HG03378 (cell line): Measurements from ENCODE around the gene PLAGL1.
"Not testable (repeated sequence)": the region's sequence is repeated elsewhere in the genome, so short reads cannot be mapped to it uniquely, and the experiment has no call there.

Source experiments
- ATAC-seq: cut with Tn5 transposase; IDR thresholded peaks from one replicate; pipeline ENCODE4 v1.9.1; 2021; ENCODE audit warnings: mild to moderate bottlenecking, moderate library complexity; ENCODE audit not compliant: unreplicated experiment

Gene PLAGL1

GRCh38 chr6:144009628-144010027 is 1.6 kb upstream of the PLAGL1 start:
- ATAC-seq, result not testable (repeated sequence)

GRCh38 chr6:144008846-144009245 is 787 bp upstream of the PLAGL1 start:
- no peak for ATAC-seq

GRCh38 chr6:144007478-144008119 is 460 bp downstream of the PLAGL1 start:
- peak; percentile 22 for ATAC-seq

GRCh38 chr6:144006736-144007477 is 1.2 kb downstream of the PLAGL1 start:
- no peak for ATAC-seq

- ATAC-seq, result no peak
Observed at GRCh38 chr6:143999406-143999805, 8.7 kb downstream of the PLAGL1 start.

GRCh38 chr6:143998686-143999085 is 9.4 kb downstream of the PLAGL1 start:
- no peak for ATAC-seq

GRCh38 chr6:143993965-143994646 is 14.0 kb downstream of the PLAGL1 start:
- ATAC-seq, result no peak

GRCh38 chr6:143992285-143992684 is 15.8 kb downstream of the PLAGL1 start:
- ATAC-seq, result no peak

- ATAC-seq, result no peak
Observed at GRCh38 chr6:143986463-143987065, 21.5 kb downstream of the PLAGL1 start.

- ATAC-seq, result no peak
Observed at GRCh38 chr6:143984666-143985065, 23.4 kb downstream of the PLAGL1 start.

- no peak for ATAC-seq
Observed at GRCh38 chr6:143982968-143983367, 25.1 kb downstream of the PLAGL1 start.

GRCh38 chr6:143980921-143981320 is 27.1 kb downstream of the PLAGL1 start:
- no peak for ATAC-seq

- no peak for ATAC-seq
Observed at GRCh38 chr6:143976806-143977349, 31.2 kb downstream of the PLAGL1 start.

GRCh38 chr6:143974089-143974488 is 34.0 kb downstream of the PLAGL1 start:
- no peak for ATAC-seq

- ATAC-seq, result no peak
Observed at GRCh38 chr6:143973097-143973966, 34.7 kb downstream of the PLAGL1 start.

- no peak for ATAC-seq
Observed at GRCh38 chr6:143971482-143972205, 36.4 kb downstream of the PLAGL1 start.

GRCh38 chr6:143970456-143971218 is 37.4 kb downstream of the PLAGL1 start:
- ATAC-seq, result no peak

- ATAC-seq, result no peak
Observed at GRCh38 chr6:143969077-143969476, 39.0 kb downstream of the PLAGL1 start.
